ENCODE results near the gene GNAQ.
"Not testable (repeated sequence)": the region's sequence is repeated elsewhere in the genome, so short reads cannot be mapped to it uniquely, and the experiment has no call there.

The GNAQ gene

GRCh38 chr9:78031444-78031892 is at the start of gene GNAQ:
Gene GNAQ (minus strand): TSS chr9:78031811. CDS start chr9:78031235, 576 bp downstream.
- in situ Hi-C loops (cut with MboI; ENCODE audit: low sequenced_read_pairs) = no loop called here
- no peaks in the 10 kb centered on the region for H3K36me3 ChIP-seq (replicated peaks)
- peak within 1 kb of the TSS; percentile 57 for H3K4me3 ChIP-seq
- peaks cover 15% of the 10 kb centered on the region for H3K4me1 ChIP-seq
- H3K9me3 ChIP-seq = no peaks in the 10 kb centered on the region
- H3K27me3 ChIP-seq (ENCODE audit: low read depth) = peaks cover 2% of the 10 kb centered on the region; the same call in 1 of the 2 replicates
- peak in 1 of 2 experiments; percentile 52 for DNase-seq (ENCODE audit: low spot score in 2 of 2)

GRCh38 chr9:78074385-78075291 is 43.0 kb upstream of the GNAQ start:
- in situ Hi-C loops (cut with MboI; ENCODE audit: low sequenced_read_pairs) = no loop called here
- DNase-seq (ENCODE audit: low spot score in 2 of 2) = no peak

GRCh38 chr9:78073722-78074121 is 42.1 kb upstream of the GNAQ start:
- in situ Hi-C loops (cut with MboI; ENCODE audit: low sequenced_read_pairs) = no loop called here
- Histone ChIP-seq H3K4me1 (no peaks in the 10 kb centered on the region), H3K9me3 (no peaks in the 10 kb centered on the region), H3K4me3 (no peak overlapping the region), H3K27me3 (ENCODE audit: low read depth) (peaks cover 3% of the 10 kb centered on the region; the same call in 1 of the 2 replicates), H3K36me3 (replicated peaks) (no peaks in the 10 kb centered on the region)
- DNase-seq (ENCODE audit: low spot score in 2 of 2) = no peak

More at GRCh38 chr9:78074385-78075291, 43.0 kb upstream of the GNAQ start:
- H3K4me1 ChIP-seq = no peaks in the 10 kb centered on the region
- no peaks in the 10 kb centered on the region for H3K36me3 ChIP-seq (replicated peaks)
- no peaks in the 10 kb centered on the region for H3K9me3 ChIP-seq
- H3K4me3 ChIP-seq = no peak overlapping the region
- H3K27me3 ChIP-seq (ENCODE audit: low read depth) = peaks cover 3% of the 10 kb centered on the region; the same call in 1 of the 2 replicates

- in situ Hi-C loops (cut with MboI; ENCODE audit: low sequenced_read_pairs) = no loop called here
- Histone ChIP-seq H3K36me3 (replicated peaks) (no peaks in the 10 kb centered on the region), H3K27me3 (ENCODE audit: low read depth) (peaks cover 3% of the 10 kb centered on the region; the same call in 1 of the 2 replicates), H3K4me3 (no peak overlapping the region), H3K4me1 (no peaks in the 10 kb centered on the region), H3K9me3 (no peaks in the 10 kb centered on the region)
- DNase-seq (ENCODE audit: low spot score in 2 of 2) = no peak
Observed at GRCh38 chr9:78072586-78073199, 41.1 kb upstream of the GNAQ start.

GRCh38 chr9:78070521-78070920 is 38.9 kb upstream of the GNAQ start:
- no peaks in the 10 kb centered on the region for H3K4me1 ChIP-seq
- in situ Hi-C loops (cut with MboI; ENCODE audit: low sequenced_read_pairs) = no loop called here
- H3K36me3 ChIP-seq (replicated peaks) = no peaks in the 10 kb centered on the region
- H3K4me3 ChIP-seq = no peak overlapping the region
- H3K9me3 ChIP-seq = 0 out of 2 replicates have a peak, but pooled peaks cover 2% of the 10 kb centered on the region
- no peak for DNase-seq (ENCODE audit: low spot score in 2 of 2)
- peaks cover 3% of the 10 kb centered on the region; the same call in 1 of the 2 replicates for H3K27me3 ChIP-seq (ENCODE audit: low read depth)

GRCh38 chr9:78064075-78064474 is 32.5 kb upstream of the GNAQ start:
- Histone ChIP-seq H3K27me3 (ENCODE audit: low read depth) (no peaks in the 10 kb centered on the region), H3K9me3 (0 out of 2 replicates have a peak, but pooled peaks cover 2% of the 10 kb centered on the region), H3K4me1 (no peaks in the 10 kb centered on the region), H3K4me3 (no peak overlapping the region), H3K36me3 (replicated peaks) (no peaks in the 10 kb centered on the region)
- DNase-seq (ENCODE audit: low spot score in 2 of 2) = no peak
- in situ Hi-C loops (cut with MboI; ENCODE audit: low sequenced_read_pairs) = no loop called here

GRCh38 chr9:78062710-78063109 is 31.1 kb upstream of the GNAQ start:
- Histone ChIP-seq H3K36me3 (replicated peaks) (no peaks in the 10 kb centered on the region), H3K4me3 (no peak overlapping the region), H3K4me1 (no peaks in the 10 kb centered on the region), H3K27me3 (ENCODE audit: low read depth) (no peaks in the 10 kb centered on the region), H3K9me3 (0 out of 2 replicates have a peak, but pooled peaks cover 2% of the 10 kb centered on the region)
- no peak for DNase-seq (ENCODE audit: low spot score in 2 of 2)
- in situ Hi-C loops (cut with MboI; ENCODE audit: low sequenced_read_pairs) = no loop called here

- H3K27me3 ChIP-seq (ENCODE audit: low read depth); in situ Hi-C loops (cut with MboI; ENCODE audit: low sequenced_read_pairs); H3K4me1 ChIP-seq; H3K36me3 ChIP-seq (replicated peaks); H3K4me3 ChIP-seq; DNase-seq (ENCODE audit: low spot score in 2 of 2); H3K9me3 ChIP-seq: not testable (repeated sequence)
Observed at GRCh38 chr9:78054218-78054617, 22.6 kb upstream of the GNAQ start.

GRCh38 chr9:78053627-78054026 is 22.0 kb upstream of the GNAQ start:
- Histone ChIP-seq H3K27me3 (ENCODE audit: low read depth) (peaks cover 8% of the 10 kb centered on the region), H3K9me3 (no peaks in the 10 kb centered on the region), H3K36me3 (replicated peaks) (no peaks in the 10 kb centered on the region), H3K4me1 (no peaks in the 10 kb centered on the region), H3K4me3 (no peak overlapping the region)
- in situ Hi-C loops (cut with MboI; ENCODE audit: low sequenced_read_pairs) = no loop called here
- no peak for DNase-seq (ENCODE audit: low spot score in 2 of 2)

- Histone ChIP-seq H3K27me3 (ENCODE audit: low read depth) (peaks cover 22% of the 10 kb centered on the region), H3K4me3 (no peak overlapping the region), H3K9me3 (no peaks in the 10 kb centered on the region), H3K4me1 (no peaks in the 10 kb centered on the region), H3K36me3 (replicated peaks) (no peaks in the 10 kb centered on the region)
- in situ Hi-C loops (cut with MboI; ENCODE audit: low sequenced_read_pairs) = no loop called here
- no peak for DNase-seq (ENCODE audit: low spot score in 2 of 2)
Observed at GRCh38 chr9:78050421-78050820, 18.8 kb upstream of the GNAQ start.

- Histone ChIP-seq H3K4me1 (no peaks in the 10 kb centered on the region), H3K9me3 (no peaks in the 10 kb centered on the region), H3K36me3 (replicated peaks) (no peaks in the 10 kb centered on the region), H3K4me3 (no peak overlapping the region), H3K27me3 (ENCODE audit: low read depth) (peaks cover 22% of the 10 kb centered on the region)
- no peak for DNase-seq (ENCODE audit: low spot score in 2 of 2)
- in situ Hi-C loops (cut with MboI; ENCODE audit: low sequenced_read_pairs) = no loop called here
Observed at GRCh38 chr9:78049484-78049883, 17.9 kb upstream of the GNAQ start.

GRCh38 chr9:78047106-78047505 is 15.5 kb upstream of the GNAQ start:
- in situ Hi-C loops (cut with MboI; ENCODE audit: low sequenced_read_pairs) = no loop called here
- no peaks in the 10 kb centered on the region for H3K9me3 ChIP-seq
- no peaks in the 10 kb centered on the region for H3K4me1 ChIP-seq
- H3K36me3 ChIP-seq (replicated peaks) = no peaks in the 10 kb centered on the region
- no peak overlapping the region for H3K4me3 ChIP-seq
- no peak for DNase-seq (ENCODE audit: low spot score in 2 of 2)
- peaks cover 22% of the 10 kb centered on the region for H3K27me3 ChIP-seq (ENCODE audit: low read depth)

- in situ Hi-C loops (cut with MboI; ENCODE audit: low sequenced_read_pairs) = no loop called here
- Histone ChIP-seq H3K4me3 (no peak overlapping the region), H3K9me3 (no peaks in the 10 kb centered on the region), H3K27me3 (ENCODE audit: low read depth) (peaks cover 22% of the 10 kb centered on the region), H3K36me3 (replicated peaks) (no peaks in the 10 kb centered on the region), H3K4me1 (no peaks in the 10 kb centered on the region)
- no peak for DNase-seq (ENCODE audit: low spot score in 2 of 2)
Observed at GRCh38 chr9:78046112-78046511, 14.5 kb upstream of the GNAQ start.

- in situ Hi-C loops (cut with MboI; ENCODE audit: low sequenced_read_pairs) = no loop called here
- Histone ChIP-seq H3K4me1 (no peaks in the 10 kb centered on the region), H3K9me3 (no peaks in the 10 kb centered on the region), H3K27me3 (ENCODE audit: low read depth) (peaks cover 22% of the 10 kb centered on the region), H3K4me3 (no peak overlapping the region), H3K36me3 (replicated peaks) (no peaks in the 10 kb centered on the region)
- DNase-seq (ENCODE audit: low spot score in 2 of 2) = no peak
Observed at GRCh38 chr9:78044886-78045285, 13.3 kb upstream of the GNAQ start.

Measured in HAP-1 (cell line).